ENCODE measurements around the gene ITGA7.

The ITGA7 gene

DNA sequence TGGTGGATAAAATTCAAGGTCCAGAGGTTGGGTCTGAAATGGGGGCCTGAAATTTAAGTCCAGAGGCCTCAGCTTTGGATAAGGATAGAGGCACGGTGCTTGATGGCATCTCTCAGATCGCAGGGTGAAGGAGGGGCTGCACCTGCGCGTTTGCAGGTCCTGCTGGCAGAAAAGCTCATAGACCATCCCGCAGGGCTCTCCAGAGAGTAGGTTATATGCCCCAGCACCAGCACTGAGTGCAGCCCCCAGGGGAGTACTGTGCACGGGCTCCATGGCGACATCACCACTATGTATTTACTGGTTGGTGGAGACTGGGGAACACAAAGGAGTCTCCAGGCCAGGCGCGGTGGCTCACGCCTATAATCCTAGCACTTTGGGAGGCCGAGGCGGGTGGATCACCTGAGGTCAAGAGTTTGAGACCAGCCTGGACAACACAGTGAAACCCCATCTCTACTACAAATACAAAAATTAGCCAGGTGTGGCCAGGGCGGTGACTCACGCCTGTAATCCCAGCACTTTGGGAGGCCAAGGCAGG lies 25.4 kb upstream of the ITGA7 start:
- no peak for DNase-seq

DNA sequence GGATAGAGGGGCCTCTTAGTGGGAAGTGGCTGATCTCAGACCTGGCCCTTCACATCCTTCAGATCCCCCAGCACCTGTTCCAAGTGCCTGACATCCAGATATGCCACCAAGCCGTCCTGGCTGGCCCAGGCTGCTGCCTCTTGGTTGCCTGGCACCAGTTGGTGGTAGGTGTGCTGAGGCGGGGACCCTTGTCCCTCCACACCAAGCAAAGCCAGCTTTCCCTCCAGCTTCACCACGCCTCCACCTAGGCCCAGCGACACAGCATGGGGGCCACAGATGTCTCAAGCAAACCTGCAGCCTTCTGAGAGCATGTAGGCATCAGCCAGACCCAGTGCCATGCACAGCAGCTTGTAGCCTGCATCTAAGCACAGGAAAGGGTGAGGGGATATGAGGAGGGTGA lies 24.6 kb upstream of the ITGA7 start:
- no peak for DNase-seq

DNA sequence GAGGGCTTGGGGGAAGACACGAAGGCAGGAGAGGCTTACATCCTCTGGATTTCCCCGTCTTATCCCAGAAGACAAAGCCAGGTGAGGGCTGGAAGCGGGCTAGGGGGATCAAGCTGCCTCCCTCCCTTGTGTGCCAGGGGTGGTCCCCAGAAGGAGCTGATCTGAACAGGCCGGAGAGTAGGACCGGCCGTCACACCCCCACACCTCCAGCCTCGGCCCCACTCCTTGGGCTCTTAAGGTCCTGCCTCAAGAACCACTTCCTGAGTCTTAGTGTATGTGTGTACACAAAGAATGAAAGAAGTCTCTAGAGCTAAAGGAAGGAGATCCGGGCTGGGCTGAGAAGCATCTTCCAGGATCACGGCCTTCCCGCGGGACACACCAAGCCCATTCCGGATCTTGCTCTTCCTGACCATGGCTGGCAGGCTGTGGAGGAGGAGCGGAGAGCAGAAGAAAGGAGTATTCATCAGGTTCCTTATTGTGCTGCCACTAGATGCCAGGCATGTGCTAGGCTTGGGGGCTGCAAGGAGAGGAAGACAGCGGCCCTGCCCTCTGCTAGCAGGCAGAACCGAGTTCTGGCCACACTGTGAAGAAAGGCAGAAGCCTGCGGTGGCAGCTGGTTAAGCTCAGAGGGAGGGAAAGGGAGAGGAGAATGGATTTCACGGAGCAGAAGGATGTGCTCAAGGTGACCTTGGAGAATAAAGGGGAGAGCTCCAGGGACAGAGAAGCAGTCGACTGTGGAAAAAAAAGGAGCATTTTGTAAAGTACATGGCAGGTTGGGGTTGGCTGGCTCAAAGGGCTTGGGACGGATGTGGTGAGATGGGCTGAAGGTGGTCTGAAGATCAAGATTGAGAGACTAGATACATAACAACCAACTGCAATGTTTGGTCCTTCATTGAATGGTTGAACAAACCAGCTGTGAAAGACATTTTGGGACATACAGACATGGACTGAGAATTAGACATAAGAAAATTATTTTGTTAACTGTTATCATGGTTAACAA lies 22.4 kb upstream of the ITGA7 start:
- peak; percentile 35 for DNase-seq

DNA sequence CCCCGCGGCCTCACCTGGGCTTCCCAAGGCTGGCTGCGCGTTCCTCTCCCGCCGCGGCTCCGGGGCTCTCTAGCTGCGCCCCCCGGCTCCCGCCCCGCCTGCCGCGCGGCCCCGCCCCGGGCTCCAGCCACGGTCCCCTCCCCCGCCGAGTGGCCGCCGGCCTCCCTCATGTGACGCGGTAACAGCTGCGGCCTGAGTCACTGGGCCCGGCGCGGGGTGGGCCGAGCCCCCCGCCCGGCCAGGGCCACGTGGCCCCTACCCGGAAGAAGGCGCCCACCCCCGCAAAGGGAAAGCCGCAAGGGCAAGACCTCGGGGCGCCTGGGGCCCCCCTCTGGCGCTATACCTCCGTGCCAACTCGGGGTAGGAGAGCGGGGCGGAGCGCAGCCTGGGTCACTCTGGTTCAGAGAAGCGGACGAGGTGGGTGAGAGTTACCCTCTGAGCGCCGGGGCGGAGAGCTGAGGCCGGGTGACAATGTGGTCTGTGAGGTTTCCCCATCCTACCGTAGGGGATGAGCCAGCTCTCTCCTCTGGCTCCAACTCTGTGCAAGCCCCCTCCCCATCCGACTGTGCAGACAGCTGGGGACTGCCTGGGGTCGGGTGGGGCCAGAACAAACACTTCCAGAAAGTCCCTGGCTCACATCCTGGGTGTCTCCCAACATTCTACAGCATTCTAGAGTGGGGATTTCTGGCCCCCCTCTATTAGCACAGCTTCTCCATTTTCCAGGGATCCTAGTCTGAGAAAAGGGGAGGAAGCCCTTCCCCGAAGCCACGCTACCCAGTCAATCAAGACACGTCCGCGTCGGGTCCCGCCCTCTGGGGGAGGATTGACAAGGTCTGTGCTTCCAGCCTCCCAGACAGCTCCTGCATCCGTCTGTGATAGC lies 21.5 kb upstream of the ITGA7 start, which contains the start of gene CD63:
TSS of gene CD63 (minus strand) at position 71 of the 880 bp plus-strand sequence. CDS start 668 bp downstream, outside the sequence.
- DNase-seq: peak; percentile 56

- DNase-seq: no peak
Observed at GRCh38 chr12:55728186-55728938, 20.7 kb upstream of the ITGA7 start.

DNA sequence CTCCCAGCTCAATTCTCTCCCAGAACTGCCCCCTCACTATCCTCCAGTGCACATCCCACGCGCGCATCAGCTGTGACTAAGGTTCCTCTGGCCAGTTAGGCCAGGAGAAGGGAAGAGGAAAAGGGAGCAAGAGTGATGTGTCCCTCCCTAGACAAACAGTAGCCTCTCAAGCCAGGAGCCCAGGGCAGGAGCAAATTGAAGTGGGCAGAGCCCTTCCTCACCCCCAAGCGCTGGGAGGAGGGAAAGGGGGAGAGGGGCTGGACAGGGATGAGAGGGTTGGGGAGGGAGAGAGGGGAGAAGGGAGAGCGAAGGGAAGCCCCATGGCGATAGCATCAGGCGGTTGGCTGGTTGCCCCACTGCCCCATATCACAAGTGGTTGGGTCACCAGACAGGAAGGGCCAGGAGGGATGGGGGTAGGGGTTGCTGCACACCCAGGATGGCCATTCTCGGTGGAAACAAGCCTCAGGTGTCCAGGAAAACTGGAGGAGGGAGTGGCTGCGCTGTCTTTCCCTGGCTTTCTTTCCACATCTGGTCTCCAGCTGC lies 20.0 kb upstream of the ITGA7 start:
- DNase-seq: no peak

GRCh38 chr12:55726971-55727370 lies 19.3 kb upstream of the ITGA7 start:
- no peak for DNase-seq

DNA sequence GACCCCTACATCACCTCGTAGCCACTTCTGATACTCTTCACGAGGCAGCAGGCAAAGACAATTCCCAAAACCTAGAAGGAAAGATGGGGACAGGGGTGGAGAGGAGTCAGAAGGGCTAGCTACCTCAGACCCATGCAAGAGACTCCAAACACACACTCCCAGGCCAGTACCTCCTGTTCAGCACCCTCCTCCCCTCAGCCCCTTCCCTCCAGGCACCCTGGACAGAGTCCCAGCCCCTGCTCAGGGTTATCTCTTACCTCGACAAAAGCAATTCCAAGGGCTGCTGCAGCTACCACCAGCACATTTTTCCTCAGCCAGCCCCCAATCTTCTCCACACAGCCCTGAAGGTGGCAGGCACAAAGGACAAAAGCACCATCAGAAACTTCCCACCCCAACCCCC lies 17.9 kb upstream of the ITGA7 start:
- DNase-seq: no peak

- DNase-seq: no peak
Observed at GRCh38 chr12:55724940-55725309, 17.2 kb upstream of the ITGA7 start.

DNA sequence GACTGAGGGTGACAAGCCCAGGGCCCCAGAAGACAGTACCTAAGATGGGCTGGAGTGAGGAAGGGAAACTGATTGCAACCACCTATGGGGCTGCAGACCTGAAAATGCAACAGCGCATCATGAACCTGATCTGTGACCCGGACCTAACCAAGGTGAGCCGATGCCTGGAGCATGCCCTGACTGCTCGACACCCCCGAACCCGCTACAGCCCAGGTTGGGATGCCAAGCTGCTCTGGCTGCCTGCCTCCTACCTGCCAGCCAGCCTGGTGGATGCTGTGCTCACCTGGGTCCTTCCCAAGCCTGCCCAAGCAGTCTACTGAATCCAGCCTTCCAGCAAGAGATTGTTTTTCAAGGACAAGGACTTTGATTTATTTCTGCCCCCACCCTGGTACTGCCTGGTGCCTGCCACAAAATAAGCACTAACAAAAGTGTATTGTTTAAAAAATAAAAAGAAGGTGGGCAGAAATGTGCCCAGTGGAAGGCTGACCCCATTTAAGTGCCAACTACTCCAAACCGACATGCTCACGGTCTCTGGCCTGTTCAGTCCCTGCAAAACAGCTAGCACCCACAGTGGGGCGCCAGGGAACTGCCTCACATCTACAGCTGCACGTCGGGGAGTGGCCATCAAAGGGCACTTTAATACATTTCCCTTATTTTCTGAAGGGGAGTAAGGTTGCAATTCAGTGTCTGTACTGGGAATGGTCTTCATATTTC lies 16.7 kb upstream of the ITGA7 start:
- DNase-seq: peak; percentile 63

GRCh38 chr12:55723516-55724225 lies 16.0 kb upstream of the ITGA7 start:
- no peak for DNase-seq

GRCh38 chr12:55722948-55723347 lies 15.2 kb upstream of the ITGA7 start:
- DNase-seq: no peak

GRCh38 chr12:55721601-55722213 lies 14.0 kb upstream of the ITGA7 start:
- DNase-seq: no peak

DNA sequence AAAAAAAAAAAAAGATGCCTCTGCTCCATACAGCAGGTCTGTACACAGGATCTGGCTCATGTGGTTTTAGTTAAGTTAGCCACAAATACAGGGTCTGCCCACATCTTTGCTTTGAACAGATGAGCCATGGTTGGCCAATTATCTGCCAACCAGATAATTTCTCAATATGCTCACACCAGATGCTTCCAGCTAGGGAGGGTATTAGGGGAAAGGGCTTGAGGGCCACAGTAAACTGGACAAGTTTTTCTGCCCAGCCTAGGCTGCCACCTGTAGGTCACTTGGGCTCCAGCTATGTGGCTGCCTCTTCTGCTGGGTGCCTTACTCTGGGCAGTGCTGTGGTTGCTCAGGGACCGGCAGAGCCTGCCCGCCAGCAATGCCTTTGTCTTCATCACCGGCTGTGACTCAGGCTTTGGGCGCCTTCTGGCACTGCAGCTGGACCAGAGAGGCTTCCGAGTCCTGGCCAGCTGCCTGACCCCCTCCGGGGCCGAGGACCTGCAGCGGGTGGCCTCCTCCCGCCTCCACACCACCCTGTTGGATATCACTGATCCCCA lies 13.3 kb upstream of the ITGA7 start:
- no peak for DNase-seq

GRCh38 chr12:55720071-55720564 lies 12.4 kb upstream of the ITGA7 start, which contains the start of gene RDH5:
RDH5 (plus strand) TSS chr12:55720393; CDS start chr12:55721185, 792 bp downstream.
- DNase-seq: no peak

DNA sequence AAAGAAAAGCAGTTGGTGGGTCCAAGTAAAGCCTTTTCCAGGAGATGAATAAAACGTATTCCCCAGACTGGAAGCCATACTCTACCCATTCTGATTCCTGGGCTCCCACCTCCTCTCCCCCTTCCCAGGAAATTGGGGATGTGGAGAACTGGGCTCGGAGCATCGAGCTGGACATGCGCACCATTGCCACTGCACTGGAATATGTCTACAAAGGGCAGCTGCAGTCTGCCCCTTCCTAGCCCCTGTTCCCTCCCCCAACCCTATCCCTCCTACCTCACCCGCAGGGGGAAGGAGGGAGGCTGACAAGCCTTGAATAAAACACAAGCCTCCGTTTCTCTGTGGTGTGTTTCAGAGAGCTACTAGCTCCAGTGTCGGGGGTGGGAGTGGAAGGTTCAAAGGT lies 11.7 kb upstream of the ITGA7 start:
- DNase-seq: no peak

- DNase-seq: no peak
Observed at GRCh38 chr12:55718624-55719275, 11.0 kb upstream of the ITGA7 start.

GRCh38 chr12:55718015-55718414 lies 10.3 kb upstream of the ITGA7 start:
- no peak for DNase-seq
